Measurements from ENCODE around the gene CACNG4.

GRCh38 chr17:67068999-67069398 lies 104.5 kb downstream of the CACNG4 start:
- TF ChIP-seq SP1 (IDR thresholded peaks at IDR 0.05) (no peak), ELF4 (IDR thresholded peaks at IDR 0.05) (no peak), PKNOX1 (IDR thresholded peaks at IDR 0.05) (no peak), CTBP1 (IDR thresholded peaks at IDR 0.05; ENCODE audit: borderline replicate concordance) (no peak), FOXA1 (IDR thresholded peaks at IDR 0.05) (no peak), NFRKB (IDR thresholded peaks at IDR 0.05) (no peak)
